Effector CD4-positive, alpha-beta T cell (primary cell): ENCODE data around the gene SPRED2.

ENCODE experiments used
- DNase-seq: peaks from one replicate; pipeline ENCODE4 v3.0.0-alpha.2; 2020

SPRED2 gene

GRCh38 chr2:65300134-65300760, 132.2 kb downstream of the SPRED2 start:
- no peak for DNase-seq

DNA sequence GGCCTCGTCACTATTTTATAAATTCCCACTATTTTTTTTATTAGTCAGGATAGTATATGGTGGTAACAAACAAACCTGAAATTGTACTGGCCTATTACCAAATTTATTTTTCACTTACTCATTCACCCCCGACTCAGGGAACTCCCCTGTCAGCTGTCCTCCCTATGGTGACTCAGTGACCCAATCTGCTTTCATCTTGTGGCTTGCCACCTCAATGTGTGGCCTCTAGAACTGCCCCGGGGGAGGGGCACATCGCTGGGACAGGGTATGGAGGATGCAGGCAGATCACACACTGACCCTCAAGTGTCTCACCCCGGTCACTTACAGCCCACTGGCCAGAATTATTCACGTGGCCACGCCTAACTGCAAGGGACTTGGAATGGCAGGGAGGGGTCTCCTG, 133.2 kb downstream of the SPRED2 start:
- no peak for DNase-seq

- DNase-seq = no peak
Observed at GRCh38 chr2:65298089-65298488, 134.3 kb downstream of the SPRED2 start.

DNA sequence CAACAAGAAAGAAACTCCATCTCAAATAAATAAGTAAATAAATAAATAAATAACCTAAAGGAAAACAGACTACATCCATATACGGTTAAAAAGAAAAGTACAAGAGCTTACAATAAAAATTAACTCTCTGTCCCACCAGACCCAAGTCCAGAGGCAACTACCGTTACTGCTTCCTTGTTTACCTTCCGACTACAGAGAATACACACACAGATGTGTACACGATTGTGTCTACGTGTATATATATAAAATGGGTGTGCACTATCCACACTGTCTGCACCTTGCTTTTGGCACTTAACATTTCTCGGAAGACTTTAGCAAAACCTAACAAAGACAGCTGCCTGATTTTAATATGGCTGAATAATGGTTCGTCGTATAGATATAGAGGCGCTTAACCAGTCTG, 134.9 kb downstream of the SPRED2 start:
- no peak for DNase-seq

DNA sequence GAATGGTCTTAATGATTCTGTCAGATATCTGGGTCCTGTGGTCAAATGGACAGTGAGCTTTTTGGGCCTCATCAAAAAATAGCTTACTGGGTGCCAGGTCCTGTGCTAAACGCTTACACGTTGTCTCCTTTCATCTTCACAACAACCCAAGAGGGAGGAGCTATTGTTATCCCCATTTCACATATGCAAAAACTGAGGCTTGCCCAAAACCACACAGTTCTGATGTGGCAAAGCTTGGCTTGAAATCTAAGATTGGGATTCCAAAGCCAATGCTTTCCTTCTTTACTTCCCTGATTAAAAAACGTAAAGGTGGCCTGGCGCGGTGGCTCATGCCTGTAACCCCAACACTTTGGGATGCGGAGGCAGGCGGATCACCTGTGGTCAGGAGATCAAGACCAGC, 135.4 kb downstream of the SPRED2 start:
- DNase-seq = no peak

DNA sequence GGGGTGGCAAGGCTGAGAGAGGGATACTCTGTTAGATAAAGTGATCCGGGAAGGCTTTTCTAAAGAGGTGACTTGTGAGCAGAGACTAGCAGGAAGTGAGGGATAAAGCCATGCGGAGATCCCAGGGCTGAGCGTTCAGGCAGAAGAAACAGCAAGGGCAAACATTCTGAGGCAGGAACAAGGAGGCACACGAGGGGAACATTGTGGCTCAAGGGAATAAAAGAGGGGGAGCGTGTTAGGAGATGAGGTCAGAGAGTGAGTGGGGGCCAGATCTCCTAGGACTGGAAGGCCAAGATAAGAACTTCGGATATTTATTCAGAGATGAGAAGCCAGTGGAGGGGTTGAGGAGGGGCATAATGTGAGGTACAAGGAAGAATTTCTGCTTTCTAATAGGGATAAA, 137.7 kb downstream of the SPRED2 start:
- no peak for DNase-seq

- DNase-seq = no peak
Observed at GRCh38 chr2:65294136-65294535, 138.3 kb downstream of the SPRED2 start.

DNA sequence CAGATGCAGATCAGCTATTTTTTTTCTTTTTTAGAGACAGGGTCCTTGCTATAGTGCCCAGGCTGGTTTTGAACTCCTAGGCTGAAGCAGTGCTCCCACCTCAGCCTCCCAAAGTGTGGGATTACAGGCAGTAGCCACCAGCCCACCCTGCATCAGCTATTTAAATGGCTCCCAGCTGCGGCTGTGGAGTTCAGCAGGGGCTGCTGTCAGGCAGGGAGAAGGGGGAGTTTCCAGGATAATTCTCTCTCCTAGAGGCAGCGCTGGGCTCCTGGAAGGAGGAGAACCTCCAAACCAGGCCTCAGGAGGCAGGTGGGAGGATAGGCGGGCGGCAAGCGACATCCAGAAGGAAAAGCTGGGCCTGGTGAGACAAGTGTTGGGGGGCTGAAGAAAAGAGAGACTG, 139.0 kb downstream of the SPRED2 start:
- DNase-seq = no peak

- no peak for DNase-seq
Observed at GRCh38 chr2:65292461-65293011, 139.9 kb downstream of the SPRED2 start.

DNA sequence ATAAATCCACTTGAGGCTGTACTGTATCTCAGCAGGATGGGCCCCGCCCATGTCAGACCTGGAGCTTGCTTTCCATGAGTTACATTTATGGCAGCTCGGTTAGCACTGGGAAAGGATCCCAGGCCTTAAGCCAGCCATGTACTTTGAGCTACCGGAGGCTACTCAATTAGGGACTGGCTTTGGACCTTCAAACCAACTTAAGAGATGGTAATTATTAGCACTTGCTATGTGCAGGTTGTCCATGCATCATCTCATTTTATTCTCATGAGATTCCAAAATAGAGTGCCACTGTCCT, 140.3 kb downstream of the SPRED2 start:
- DNase-seq = no peak

- no peak for DNase-seq
Observed at GRCh38 chr2:65291216-65292105, 140.9 kb downstream of the SPRED2 start.

DNA sequence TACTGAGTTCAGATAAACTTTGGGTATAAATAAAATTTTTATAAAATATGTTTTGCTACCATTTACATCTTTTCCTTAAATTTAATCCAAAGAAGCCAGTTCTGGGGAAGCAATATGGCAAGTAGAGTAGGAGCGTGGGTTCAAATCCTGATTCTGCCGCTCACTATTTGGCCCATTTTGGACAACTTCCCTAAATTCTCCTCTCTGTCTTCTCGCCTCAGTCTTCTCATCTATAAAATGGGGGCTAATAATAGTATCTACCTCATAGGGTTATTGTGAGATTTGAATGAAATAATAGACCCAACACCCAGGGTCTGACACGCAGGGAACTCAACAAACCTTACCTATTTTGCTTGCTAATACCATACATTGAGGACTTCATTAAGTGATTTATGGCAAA, 145.0 kb downstream of the SPRED2 start:
- DNase-seq = no peak

DNA sequence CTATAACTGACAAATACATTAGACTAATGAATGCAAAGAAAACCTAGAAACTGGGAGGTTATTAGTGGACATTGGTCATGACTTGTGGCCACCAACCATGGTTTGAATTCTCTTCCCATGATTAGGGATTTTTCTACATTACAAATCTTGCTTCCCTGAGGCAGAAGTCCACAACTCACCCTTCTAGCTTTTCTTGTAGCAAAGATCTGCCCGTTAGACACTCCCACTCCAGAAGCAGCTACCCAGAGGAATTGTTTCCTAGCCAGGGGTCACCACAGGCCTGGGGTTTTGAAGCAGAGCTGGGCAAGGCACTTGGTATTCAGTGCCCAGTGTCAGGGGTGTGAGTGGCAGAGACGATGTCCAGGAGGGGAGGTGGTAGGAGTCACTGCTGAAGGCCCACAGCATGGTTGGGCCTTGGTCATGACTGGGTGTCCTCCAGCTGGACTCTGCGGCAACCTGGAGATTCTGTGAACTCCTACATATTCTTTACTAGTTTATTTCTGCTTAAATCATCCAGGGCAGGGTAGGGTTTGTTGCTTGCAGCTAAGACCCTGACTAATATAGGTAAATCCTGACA, 149.8 kb downstream of the SPRED2 start:
- DNase-seq = no peak

GRCh38 chr2:65281627-65282351, 150.6 kb downstream of the SPRED2 start:
- DNase-seq = no peak

DNA sequence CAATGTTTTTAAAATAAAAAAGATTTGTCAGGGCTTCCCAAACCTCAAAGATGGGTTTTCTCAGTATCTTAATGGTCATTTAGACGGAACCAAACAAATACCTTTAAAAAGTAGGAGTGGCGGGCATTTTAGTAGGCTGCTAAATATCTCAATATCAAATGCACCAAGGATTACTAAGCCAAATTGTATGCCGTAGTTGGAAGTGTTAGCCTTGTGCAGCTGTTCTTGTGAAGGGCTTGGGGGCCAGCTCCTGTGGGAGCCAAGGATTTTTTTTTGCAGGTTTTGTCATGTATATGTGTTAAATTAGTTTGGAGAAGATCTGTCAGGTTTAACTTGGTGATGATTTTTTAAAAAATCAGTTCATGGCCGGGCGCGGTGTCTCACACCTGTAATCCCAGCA, 152.6 kb downstream of the SPRED2 start:
- DNase-seq = no peak

GRCh38 chr2:65278531-65278981, 153.8 kb downstream of the SPRED2 start:
- no peak for DNase-seq

DNA sequence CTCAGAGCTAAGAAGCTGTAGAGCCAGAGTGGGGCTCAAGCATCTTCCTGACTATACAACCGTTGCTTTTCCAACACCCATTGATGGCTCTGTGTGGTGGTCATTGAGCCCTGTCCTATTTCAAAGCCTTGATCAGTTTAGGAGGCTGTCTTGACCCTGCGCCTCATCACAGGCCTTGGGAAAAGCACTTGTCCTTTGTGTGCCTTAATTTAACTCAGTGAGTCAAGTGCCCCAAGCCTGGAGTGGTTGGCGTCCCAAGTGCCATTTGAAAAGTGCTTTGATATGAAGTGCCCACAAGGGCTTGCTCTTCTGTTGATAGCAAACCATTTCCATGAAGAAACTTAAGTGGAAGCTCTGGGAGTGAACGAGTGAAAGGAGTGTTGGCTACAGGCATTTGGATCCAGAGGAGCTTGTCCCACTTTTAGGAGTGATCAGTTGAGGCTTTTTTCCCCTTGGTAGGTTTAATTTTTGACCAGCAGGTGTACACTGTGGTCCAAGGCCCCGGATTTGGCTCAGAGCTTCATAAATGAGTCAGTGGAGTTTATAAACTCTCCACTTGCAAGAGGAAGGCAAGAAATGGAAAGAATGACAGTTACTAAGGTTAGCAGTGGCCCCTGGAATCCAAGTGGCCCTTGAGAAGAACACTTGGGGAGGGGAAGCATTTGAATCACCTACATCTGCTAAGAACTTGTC, 154.5 kb downstream of the SPRED2 start:
- DNase-seq = no peak

DNA sequence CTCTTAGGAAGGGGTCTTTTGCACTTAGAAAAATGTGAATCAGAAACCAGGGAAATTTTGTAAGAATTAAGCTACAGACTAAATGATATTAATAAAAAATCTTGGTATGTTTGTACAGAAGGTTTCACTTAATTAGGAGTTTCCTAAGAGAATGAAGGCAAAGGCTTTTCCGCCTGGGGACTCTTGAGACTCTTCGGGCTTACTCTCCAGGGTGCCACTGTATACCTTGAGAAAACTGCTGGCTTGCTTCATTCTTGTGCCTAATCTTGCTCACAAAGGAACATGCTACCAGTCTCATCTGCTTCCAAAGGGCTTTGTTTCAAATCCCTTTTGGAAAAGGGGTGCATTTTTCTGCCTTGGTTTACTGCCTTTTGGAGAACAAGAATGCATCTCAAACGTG, 155.3 kb downstream of the SPRED2 start:
- no peak for DNase-seq

- no peak for DNase-seq
Observed at GRCh38 chr2:65276609-65277008, 155.8 kb downstream of the SPRED2 start.

DNA sequence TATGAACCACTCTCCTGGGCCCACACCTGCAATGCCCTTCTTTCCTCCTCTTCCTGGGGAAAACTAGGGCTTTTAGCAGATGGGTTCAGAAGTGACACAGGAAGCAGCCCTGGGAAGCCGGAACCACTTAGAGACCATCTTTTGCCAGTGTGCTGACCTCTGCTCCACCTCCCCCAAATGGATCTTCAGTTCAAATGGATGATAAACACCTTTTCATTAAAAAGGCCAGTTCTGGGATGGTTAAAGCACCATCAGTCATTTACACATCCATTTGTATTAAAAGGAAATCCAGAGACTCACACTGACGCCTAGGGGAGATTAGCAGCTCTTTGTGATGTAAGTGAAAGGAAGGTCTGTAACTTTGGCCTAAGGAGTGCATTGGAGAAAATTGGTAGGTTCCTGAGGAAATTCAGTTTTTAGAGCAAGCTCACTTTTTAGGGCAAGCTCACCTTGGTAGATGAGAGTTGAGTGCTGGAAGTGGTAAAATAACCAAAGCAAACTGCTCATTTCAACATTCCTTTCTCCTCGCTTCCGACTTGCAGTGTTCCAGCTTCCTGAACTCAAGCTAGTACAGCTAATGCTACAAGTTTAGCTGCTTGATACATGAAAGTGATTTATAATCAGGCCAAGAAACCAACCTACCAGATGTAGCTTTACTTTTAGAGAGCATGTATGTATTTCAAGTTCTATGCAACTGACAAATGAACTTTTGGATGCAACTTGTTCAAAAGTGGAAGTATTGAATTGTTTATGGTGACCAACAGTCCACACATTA, 157.1 kb downstream of the SPRED2 start:
- DNase-seq = no peak

DNA sequence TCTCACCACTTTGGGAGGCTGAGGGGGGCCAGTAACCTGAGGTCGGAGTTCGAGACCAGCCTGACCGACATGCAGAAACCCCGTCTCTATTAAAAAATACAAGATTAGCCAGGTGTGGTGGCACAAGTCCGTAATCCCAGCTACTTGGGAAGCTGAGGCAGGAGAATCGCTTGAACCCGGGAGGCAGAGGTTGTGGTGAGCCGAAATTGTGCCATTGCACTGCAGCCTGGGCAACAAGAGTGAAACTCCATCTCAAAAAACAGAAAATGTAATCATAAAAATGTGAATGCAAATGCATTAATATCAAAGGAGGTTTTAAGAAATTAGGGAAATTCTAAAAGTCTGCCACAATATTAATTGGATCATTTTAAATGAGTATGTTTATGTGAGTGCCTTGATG, 159.1 kb downstream of the SPRED2 start:
- DNase-seq = no peak

DNA sequence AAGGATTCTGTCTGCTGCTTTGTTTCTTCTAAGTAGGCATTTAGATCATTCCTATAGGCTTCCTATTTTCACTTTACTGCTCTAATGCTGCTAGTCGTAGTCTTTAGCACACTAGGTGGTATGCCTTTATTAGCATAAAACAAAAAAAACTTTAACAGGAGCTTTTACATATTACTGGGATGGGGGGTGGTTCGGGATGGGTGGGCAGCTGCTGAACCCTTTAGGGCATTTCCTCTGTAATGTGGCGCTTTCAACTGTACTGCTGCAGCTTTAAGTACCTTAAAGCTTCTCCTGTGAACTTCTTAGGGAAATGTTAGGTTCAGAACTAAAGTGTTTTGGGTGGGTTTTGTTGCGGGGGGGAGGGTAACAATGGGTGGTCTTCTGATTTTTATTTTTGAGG, 163.4 kb downstream of the SPRED2 start:
- no peak for DNase-seq
